Measurements from ENCODE around the gene RALGPS1.

Gene RALGPS1

GRCh38 chr9:127058011-127058644 lies 143.5 kb downstream of the RALGPS1 start:
- H3K4me1 ChIP-seq (ENCODE audit: insufficient read depth, poor library complexity, severe bottlenecking): no peaks in the 10 kb centered on the region
- DNase-seq (ENCODE audit: low spot score) (no peak), ATAC-seq (ENCODE audit: low read depth) (no peak)
- H3K4me3 ChIP-seq (ENCODE audit: severe bottlenecking): no peak overlapping the region
- no peaks in the 10 kb centered on the region for H3K27me3 ChIP-seq (ENCODE audit: insufficient read depth, poor library complexity, severe bottlenecking)
- H3K9me3 ChIP-seq (ENCODE audit: severe bottlenecking): no peaks in the 10 kb centered on the region
- no peaks in the 10 kb centered on the region for H3K36me3 ChIP-seq (ENCODE audit: low read depth)
- TF ChIP-seq CTCF (IDR thresholded peaks at IDR 0.05; ENCODE audit: poor library complexity, severe bottlenecking): no peak
- H3K27ac ChIP-seq (ENCODE audit: poor library complexity, severe bottlenecking): no peak overlapping the region

GRCh38 chr9:127058645-127059021 lies 144.1 kb downstream of the RALGPS1 start:
- no peak for ATAC-seq (ENCODE audit: low read depth)
- Histone ChIP-seq H3K27ac (ENCODE audit: poor library complexity, severe bottlenecking) (no peak overlapping the region), H3K4me3 (ENCODE audit: severe bottlenecking) (no peak overlapping the region), H3K27me3 (ENCODE audit: insufficient read depth, poor library complexity, severe bottlenecking) (no peaks in the 10 kb centered on the region), H3K36me3 (ENCODE audit: low read depth) (no peaks in the 10 kb centered on the region), H3K9me3 (ENCODE audit: severe bottlenecking) (no peaks in the 10 kb centered on the region), H3K4me1 (ENCODE audit: insufficient read depth, poor library complexity, severe bottlenecking) (no peaks in the 10 kb centered on the region)
- no peak for TF ChIP-seq CTCF (IDR thresholded peaks at IDR 0.05; ENCODE audit: poor library complexity, severe bottlenecking)
- no peak for DNase-seq (ENCODE audit: low spot score)

- no peaks in the 10 kb centered on the region for H3K27me3 ChIP-seq (ENCODE audit: insufficient read depth, poor library complexity, severe bottlenecking)
- H3K4me1 ChIP-seq (ENCODE audit: insufficient read depth, poor library complexity, severe bottlenecking): no peaks in the 10 kb centered on the region
- H3K27ac ChIP-seq (ENCODE audit: poor library complexity, severe bottlenecking): no peak overlapping the region
- no peak for ATAC-seq (ENCODE audit: low read depth)
- H3K9me3 ChIP-seq (ENCODE audit: severe bottlenecking): no peaks in the 10 kb centered on the region
- H3K4me3 ChIP-seq (ENCODE audit: severe bottlenecking): no peak overlapping the region
- no peaks in the 10 kb centered on the region for H3K36me3 ChIP-seq (ENCODE audit: low read depth)
- no peak for TF ChIP-seq CTCF (IDR thresholded peaks at IDR 0.05; ENCODE audit: poor library complexity, severe bottlenecking)
- DNase-seq (ENCODE audit: low spot score): no peak
These were observed 144.4 kb downstream of the RALGPS1 start for GRCh38 chr9:127059030-127059429.

- H3K4me3 ChIP-seq (ENCODE audit: severe bottlenecking): no peak overlapping the region
- no peaks in the 10 kb centered on the region for H3K27me3 ChIP-seq (ENCODE audit: insufficient read depth, poor library complexity, severe bottlenecking)
- no peak overlapping the region for H3K27ac ChIP-seq (ENCODE audit: poor library complexity, severe bottlenecking)
- ATAC-seq (ENCODE audit: low read depth) (no peak), DNase-seq (ENCODE audit: low spot score) (no peak)
- no peaks in the 10 kb centered on the region for H3K36me3 ChIP-seq (ENCODE audit: low read depth)
- H3K9me3 ChIP-seq (ENCODE audit: severe bottlenecking): no peaks in the 10 kb centered on the region
- no peak for TF ChIP-seq CTCF (IDR thresholded peaks at IDR 0.05; ENCODE audit: poor library complexity, severe bottlenecking)
- H3K4me1 ChIP-seq (ENCODE audit: insufficient read depth, poor library complexity, severe bottlenecking): no peaks in the 10 kb centered on the region
These were observed 145.3 kb downstream of the RALGPS1 start for GRCh38 chr9:127059765-127060361.

GRCh38 chr9:127061411-127061810 lies 146.8 kb downstream of the RALGPS1 start:
- TF ChIP-seq CTCF (IDR thresholded peaks at IDR 0.05; ENCODE audit: poor library complexity, severe bottlenecking): no peak
- Histone ChIP-seq H3K36me3 (ENCODE audit: low read depth) (no peaks in the 10 kb centered on the region), H3K9me3 (ENCODE audit: severe bottlenecking) (no peaks in the 10 kb centered on the region), H3K27ac (ENCODE audit: poor library complexity, severe bottlenecking) (no peak overlapping the region), H3K4me3 (ENCODE audit: severe bottlenecking) (no peak overlapping the region), H3K4me1 (ENCODE audit: insufficient read depth, poor library complexity, severe bottlenecking) (no peaks in the 10 kb centered on the region), H3K27me3 (ENCODE audit: insufficient read depth, poor library complexity, severe bottlenecking) (no peaks in the 10 kb centered on the region)
- no peak for DNase-seq (ENCODE audit: low spot score)
- ATAC-seq (ENCODE audit: low read depth): no peak
